HFF-Myc (cell line): Measurements from ENCODE around the gene ALDH3B1.
"Not testable (repeated sequence)": the region's sequence is repeated elsewhere in the genome, so short reads cannot be mapped to it uniquely, and the experiment has no call there.

Experiments
- DNase-seq: peaks from one replicate; pipeline ENCODE4 v3.0.0-alpha.2; 2011; ENCODE audit warnings: low read depth; ENCODE audit errors: extremely low read depth
- H3K4me3 ChIP-seq: replicated peaks from 2 replicates; pipeline ENCODE4 v1.5.1; 2011; ENCODE audit warnings: low read depth, mild to moderate bottlenecking, control low read depth, low read length
- TF ChIP-seq, protein P1 (sequence below): IDR thresholded peaks from 2 replicates; pipeline ENCODE4 v1.5.1; 2012; ENCODE audit warnings: mild to moderate bottlenecking, low read depth, low read length, control low read depth; ENCODE audit errors: missing control alignments

The ALDH3B1 gene, protein sequence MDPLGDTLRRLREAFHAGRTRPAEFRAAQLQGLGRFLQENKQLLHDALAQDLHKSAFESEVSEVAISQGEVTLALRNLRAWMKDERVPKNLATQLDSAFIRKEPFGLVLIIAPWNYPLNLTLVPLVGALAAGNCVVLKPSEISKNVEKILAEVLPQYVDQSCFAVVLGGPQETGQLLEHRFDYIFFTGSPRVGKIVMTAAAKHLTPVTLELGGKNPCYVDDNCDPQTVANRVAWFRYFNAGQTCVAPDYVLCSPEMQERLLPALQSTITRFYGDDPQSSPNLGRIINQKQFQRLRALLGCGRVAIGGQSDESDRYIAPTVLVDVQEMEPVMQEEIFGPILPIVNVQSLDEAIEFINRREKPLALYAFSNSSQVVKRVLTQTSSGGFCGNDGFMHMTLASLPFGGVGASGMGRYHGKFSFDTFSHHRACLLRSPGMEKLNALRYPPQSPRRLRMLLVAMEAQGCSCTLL

DNA sequence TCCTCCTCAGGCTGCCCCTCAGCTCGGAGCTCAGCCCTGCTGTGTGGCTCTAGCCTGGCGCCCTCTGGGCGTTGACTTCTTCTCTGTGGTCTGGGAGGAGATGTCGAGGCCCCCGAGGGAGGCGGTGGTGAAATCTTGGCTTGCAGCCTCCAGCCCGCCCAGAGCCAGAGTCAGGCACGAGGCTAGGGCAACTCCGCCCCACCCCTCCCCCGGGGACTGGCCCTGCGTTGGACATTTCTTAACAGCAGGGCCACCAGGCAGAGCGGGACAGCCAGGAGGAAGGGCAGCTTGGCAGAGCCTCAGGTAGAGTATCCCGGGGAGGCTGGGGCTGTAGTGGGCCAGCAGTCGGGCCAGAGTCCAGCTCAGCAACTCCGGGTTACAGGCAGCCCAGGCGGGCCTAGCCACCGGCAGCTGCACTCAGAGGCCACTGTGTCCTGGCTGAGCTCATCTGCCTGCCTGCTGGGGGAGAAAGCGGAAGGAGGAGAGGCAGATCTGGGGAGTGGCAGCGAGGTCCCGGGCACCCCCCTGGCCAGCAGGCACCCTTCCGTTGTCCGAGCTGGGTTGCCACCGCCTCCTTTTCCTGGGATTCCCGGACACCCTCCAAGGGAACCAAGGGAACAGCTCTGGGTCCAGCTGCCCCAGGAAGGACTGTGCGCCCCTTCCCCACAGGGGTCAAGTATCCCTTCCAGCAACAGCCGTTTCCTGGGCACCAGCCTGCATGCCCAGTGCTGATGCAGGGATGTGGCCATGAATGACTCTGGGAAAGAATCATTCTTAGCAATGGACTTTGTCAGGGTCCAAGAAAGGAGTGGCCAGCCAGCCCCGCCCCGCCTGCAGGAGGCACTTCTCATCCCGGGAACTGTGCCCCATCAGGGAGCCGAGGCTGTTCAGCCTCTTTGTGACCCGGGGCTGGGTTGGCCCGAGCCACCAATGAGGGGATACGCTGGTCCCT, at the start of gene ALDH3B1:
Gene ALDH3B1, plus strand, starts transcription at position 238 of the 952 bp plus-strand sequence. CDS start 4,971 bp downstream, outside the sequence.
- TF ChIP-seq, protein P1, sequence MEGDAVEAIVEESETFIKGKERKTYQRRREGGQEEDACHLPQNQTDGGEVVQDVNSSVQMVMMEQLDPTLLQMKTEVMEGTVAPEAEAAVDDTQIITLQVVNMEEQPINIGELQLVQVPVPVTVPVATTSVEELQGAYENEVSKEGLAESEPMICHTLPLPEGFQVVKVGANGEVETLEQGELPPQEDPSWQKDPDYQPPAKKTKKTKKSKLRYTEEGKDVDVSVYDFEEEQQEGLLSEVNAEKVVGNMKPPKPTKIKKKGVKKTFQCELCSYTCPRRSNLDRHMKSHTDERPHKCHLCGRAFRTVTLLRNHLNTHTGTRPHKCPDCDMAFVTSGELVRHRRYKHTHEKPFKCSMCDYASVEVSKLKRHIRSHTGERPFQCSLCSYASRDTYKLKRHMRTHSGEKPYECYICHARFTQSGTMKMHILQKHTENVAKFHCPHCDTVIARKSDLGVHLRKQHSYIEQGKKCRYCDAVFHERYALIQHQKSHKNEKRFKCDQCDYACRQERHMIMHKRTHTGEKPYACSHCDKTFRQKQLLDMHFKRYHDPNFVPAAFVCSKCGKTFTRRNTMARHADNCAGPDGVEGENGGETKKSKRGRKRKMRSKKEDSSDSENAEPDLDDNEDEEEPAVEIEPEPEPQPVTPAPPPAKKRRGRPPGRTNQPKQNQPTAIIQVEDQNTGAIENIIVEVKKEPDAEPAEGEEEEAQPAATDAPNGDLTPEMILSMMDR, result no peak
- H3K4me3 ChIP-seq, result peak within 1 kb of the TSS; percentile 46
- DNase-seq, result peak; percentile 35

- not testable (repeated sequence) for DNase-seq, H3K4me3 ChIP-seq
These were observed 46.9 kb upstream of the ALDH3B1 start for GRCh38 chr11:67963217-67963616.

- H3K4me3 ChIP-seq, DNase-seq: not testable (repeated sequence)
These were observed 46.2 kb upstream of the ALDH3B1 start for GRCh38 chr11:67963879-67964278.

- H3K4me3 ChIP-seq, DNase-seq: not testable (repeated sequence)
These were observed 45.4 kb upstream of the ALDH3B1 start for GRCh38 chr11:67964746-67965145.

DNA sequence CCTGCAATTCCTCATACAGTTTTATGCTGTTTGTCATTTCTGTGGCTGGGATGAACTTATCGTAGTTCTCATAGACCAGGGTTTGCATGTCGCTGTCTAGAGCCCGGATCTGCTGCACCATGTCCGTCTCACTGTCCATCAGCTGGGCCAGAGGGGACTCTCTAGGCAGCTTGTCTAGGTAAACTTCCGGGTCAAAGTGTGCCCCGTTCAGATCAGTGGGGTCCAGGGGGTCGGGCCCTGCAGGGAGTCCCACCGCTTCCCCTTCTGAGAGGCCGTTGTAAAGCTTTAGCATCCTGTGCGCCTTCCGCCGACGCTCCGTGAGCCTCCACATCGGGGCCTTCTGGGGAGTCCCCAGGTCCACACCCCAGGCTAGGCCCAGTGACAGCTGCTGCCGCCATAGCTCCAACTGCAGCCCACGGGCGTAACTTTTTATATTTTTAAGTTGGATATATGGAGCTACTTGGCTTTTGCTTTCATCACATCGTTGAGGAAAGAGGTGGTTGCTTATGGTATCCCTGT, 44.2 kb upstream of the ALDH3B1 start:
- DNase-seq, H3K4me3 ChIP-seq: not testable (repeated sequence)

- DNase-seq, H3K4me3 ChIP-seq: not testable (repeated sequence)
These were observed 35.4 kb upstream of the ALDH3B1 start for GRCh38 chr11:67974746-67975145.

DNA sequence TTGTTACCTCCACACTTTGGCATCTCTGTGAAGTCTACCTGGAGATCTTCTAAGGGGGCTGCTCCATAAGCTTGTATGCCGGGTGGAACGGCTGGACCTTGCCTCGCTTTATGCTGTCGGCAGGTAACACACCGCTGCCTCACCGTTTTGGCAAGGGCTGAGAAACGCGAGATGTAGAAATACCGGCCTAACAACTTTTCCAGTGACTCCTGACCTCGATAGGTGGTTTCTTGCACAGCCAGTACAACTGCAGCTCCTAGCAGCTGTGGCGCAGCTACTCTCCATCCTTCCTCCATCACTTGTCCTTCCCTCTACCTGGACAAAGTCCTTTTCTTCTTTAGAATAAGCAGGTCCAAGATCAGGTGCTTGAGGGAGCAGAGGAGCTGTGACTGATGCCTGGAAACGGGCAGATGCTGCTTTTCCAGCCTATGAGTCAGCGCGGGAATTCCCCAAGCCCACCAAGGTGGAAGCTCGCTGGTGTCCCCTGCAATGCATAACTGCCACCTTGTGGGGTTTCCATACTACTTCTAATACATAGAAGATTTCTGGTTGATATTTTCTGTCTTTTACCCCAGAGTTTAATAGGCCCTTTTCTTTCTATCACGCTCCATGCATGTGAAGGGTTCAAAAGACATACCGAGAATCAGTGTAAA, 31.2 kb upstream of the ALDH3B1 start:
- H3K4me3 ChIP-seq, DNase-seq: not testable (repeated sequence)

DNA sequence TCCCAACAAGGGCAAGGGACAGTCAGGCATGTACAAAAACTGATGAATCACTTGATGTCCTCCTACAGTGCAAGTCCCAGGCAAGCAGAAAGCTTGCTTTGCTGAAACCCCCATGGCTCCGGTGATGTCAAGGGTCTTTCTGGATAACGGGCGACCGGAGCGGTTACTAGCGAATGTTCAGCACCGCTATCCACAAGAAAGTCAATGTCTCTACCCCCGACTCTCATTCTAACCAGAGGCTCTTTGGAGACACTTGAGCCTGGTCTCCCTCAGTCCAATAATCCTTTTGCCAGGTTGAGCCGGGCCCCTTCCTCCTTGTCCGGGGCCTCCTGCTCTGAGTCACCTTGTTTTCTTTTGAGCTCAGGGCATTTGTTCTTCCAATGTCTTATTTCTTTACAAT, 28.9 kb upstream of the ALDH3B1 start:
- DNase-seq, H3K4me3 ChIP-seq: not testable (repeated sequence)

- H3K4me3 ChIP-seq, DNase-seq: not testable (repeated sequence)
These were observed 27.8 kb upstream of the ALDH3B1 start for GRCh38 chr11:67982255-67982857.

GRCh38 chr11:67983951-67984350, 26.2 kb upstream of the ALDH3B1 start:
- H3K4me3 ChIP-seq, result no peak overlapping the region
- no peak for DNase-seq
- TF ChIP-seq, protein P1, result no peak

DNA sequence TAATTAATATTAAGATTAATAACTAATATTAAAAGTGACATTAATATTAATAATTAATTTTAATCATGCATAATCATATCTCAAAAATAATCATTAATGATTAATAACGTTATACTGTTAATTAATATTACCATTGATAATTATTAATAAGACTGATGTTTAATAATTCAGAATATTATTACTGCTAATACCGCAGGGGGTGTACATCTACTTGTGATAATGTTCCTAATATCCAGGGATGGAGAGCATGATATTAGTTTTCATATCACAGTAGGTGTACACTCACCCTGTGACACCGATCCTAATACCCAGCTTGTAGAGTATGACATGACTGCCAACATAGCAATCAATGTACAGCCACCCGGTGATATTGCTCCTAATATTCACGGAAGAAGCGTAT, 24.8 kb upstream of the ALDH3B1 start:
- DNase-seq, H3K4me3 ChIP-seq: not testable (repeated sequence)

DNA sequence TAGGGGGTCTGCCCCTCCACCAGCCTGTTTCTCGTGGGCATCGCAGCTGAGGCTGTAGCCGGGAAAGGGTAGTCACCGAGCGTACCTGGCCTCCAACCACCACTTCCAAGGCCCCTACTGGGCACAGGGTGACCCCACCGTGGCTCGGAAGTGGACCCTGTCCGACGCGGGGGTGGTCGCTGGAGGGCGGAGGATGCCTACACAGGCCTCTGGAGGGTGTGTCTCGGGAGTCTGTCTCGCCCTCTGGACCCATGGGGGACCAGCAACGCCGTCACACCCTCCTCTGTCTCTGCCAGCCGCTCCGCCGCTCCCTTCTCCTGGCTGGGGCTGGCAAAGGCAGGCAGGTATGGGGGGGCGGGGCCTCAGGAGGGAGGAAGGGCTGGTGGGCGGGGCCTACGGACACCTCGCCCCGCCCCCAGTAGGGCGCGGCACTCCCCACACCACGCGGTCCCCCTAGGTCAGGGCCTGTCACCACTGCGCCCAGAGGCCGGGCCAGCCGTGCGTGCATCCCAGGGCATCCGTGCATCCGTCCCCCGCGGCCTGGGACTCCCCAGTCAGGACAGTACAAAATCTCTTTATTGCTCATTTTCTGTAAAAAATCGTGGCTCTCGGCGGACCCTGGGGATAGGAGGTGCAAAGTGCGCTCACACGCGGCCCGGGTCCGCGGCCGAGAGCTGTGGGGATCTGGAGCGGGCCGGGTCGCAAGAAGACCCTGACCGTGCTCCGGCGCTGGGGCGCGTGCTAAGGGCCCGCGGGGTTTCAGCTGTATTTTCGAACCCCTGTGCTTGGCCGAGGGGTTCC, 19.4 kb upstream of the ALDH3B1 start:
- DNase-seq, H3K4me3 ChIP-seq: not testable (repeated sequence)

DNA sequence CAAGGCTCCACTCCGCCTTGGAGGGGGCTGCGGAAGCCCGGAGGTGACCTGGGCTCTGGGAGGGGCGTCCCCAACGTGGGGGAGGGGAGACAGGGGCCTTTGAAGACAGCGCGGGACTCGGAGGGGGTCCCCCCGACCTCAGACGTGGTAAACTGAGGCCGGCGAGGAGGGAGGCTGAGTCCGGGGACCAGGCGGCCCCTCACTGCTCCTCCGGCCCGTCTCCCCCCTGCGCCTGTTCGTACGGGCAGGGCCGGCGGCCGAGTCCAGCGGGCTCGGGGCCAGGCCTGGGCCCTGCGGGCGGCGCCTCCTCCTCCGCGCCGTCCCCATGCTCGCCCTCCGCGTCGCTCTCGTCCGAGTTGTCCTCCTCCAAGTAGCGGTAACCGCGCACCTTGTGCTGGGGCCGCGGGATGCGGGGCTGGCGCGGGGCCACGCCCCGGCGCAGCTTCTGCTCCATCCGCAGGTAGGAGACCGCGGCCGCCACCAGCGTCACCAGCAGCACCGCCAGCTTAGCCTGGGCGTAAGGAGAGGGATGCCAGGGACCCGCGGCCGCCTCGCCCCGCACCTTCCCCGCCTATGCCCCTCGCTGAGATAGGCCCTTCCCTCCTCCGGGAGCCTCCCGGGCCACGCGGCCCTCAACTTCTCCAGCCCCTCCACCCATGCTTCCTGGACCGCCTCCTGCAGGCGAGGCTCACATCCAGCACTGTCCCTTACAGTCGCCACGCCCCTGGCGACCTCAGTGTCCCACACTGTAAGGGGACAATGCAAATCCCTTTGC, 18.6 kb upstream of the ALDH3B1 start:
- DNase-seq, H3K4me3 ChIP-seq: not testable (repeated sequence)
